ENCODE data around the gene HCFC1R1.

The HCFC1R1 gene

GRCh38 chr16:2974319-2975056 is 49.3 kb downstream of the HCFC1R1 start:
- DNase-seq (ENCODE audit: low spot score) = no peak

- no peak for DNase-seq (ENCODE audit: low spot score)
Observed at GRCh38 chr16:2973605-2974318, 50.0 kb downstream of the HCFC1R1 start.

- no peak for DNase-seq (ENCODE audit: low spot score)
Observed at GRCh38 chr16:2973093-2973492, 50.6 kb downstream of the HCFC1R1 start.

All from HuH-7.5 (cell line).